H9 (cell line): ENCODE data around the gene RRP15. TPM values are rescaled to one million over a fixed set of nuclear protein-coding genes. Genes with fewer than 3 reads are reported as not detected.

ENCODE experiments used
- DNase-seq: peaks from one replicate; pipeline ENCODE4 v3.0.0-alpha.2; 2017
- H2AFZ ChIP-seq: one replicate; pipeline ENCODE4 v1.6.1; 2013; ENCODE audit warnings: mild to moderate bottlenecking, low read length, control low read depth, moderate library complexity
- H2AK5ac ChIP-seq: 2 replicates; pipeline ENCODE4 v1.6.1; 2013; ENCODE audit warnings: low read length, control low read depth, mixed read lengths; ENCODE audit not compliant: insufficient read length
- H2BK120ac ChIP-seq: one replicate; pipeline ENCODE4 v1.6.1; 2013; ENCODE audit warnings: low read depth, mild to moderate bottlenecking, low read length, control low read depth, inconsistent platforms; ENCODE audit not compliant: poor library complexity, severe bottlenecking
- H2BK12ac ChIP-seq: 2 replicates; pipeline ENCODE4 v1.6.1; 2013; ENCODE audit warnings: low read length, control low read depth, mixed read lengths, low read depth; ENCODE audit not compliant: insufficient read length
- H2BK15ac ChIP-seq: 2 replicates; pipeline ENCODE4 v1.6.1; 2013; ENCODE audit warnings: low read depth, low read length, control low read depth
- H2BK20ac ChIP-seq: one replicate; pipeline ENCODE4 v1.6.1; 2013; ENCODE audit warnings: low read depth, mild to moderate bottlenecking, low read length, control low read depth, inconsistent platforms; ENCODE audit not compliant: poor library complexity, severe bottlenecking
- H2BK5ac ChIP-seq: 2 replicates; pipeline ENCODE4 v1.6.1; 2013; ENCODE audit warnings: low read length, control low read depth, mixed read lengths; ENCODE audit not compliant: insufficient read length
- H3K14ac ChIP-seq: 2 replicates; pipeline ENCODE4 v1.6.1; 2013; ENCODE audit warnings: low read length, control low read depth; ENCODE audit not compliant: insufficient read depth
- H3K18ac ChIP-seq: 2 replicates; pipeline ENCODE4 v1.6.1; 2013; ENCODE audit warnings: low read depth, mild to moderate bottlenecking, mixed read lengths, low read length, control low read depth; ENCODE audit not compliant: insufficient read length
- H3K23ac ChIP-seq: 2 replicates; pipeline ENCODE4 v1.6.1; 2013; ENCODE audit warnings: low read length, control low read depth, mixed read lengths, low read depth; ENCODE audit not compliant: insufficient read length
- H3K23me2 ChIP-seq: 2 replicates; pipeline ENCODE4 v1.6.1; 2013; ENCODE audit warnings: low read depth, mild to moderate bottlenecking, mixed read lengths, low read length, control low read depth; ENCODE audit not compliant: insufficient read length, poor library complexity, severe bottlenecking
- H3K27ac ChIP-seq: 2 replicates; pipeline ENCODE4 v1.5.1; 2013; ENCODE audit warnings: low read length, control low read depth, mixed read lengths, low read depth; ENCODE audit not compliant: insufficient read length
- H3K27me3 ChIP-seq: 2 replicates; pipeline ENCODE4 v1.6.1; 2013; ENCODE audit warnings: low read length, control low read depth, inconsistent platforms; ENCODE audit not compliant: insufficient read depth
- H3K4ac ChIP-seq: 2 replicates; pipeline ENCODE4 v1.6.1; 2013; ENCODE audit warnings: low read depth, mild to moderate bottlenecking, control low read depth, inconsistent platforms, low read length, moderate library complexity
- H3K4me1 ChIP-seq: 2 replicates; pipeline ENCODE4 v1.6.1; 2013; ENCODE audit warnings: low read length, control low read depth, inconsistent platforms; ENCODE audit not compliant: insufficient read depth
- H3K4me2 ChIP-seq: 2 replicates; pipeline ENCODE4 v1.6.1; 2013; ENCODE audit warnings: low read length, control low read depth, mixed read lengths; ENCODE audit not compliant: insufficient read length, insufficient read depth
- H3K56ac ChIP-seq: 2 replicates; pipeline ENCODE4 v1.6.1; 2013; ENCODE audit warnings: low read depth, mild to moderate bottlenecking, mixed read lengths, low read length, control low read depth; ENCODE audit not compliant: insufficient read length
- H3K79me1 ChIP-seq: 2 replicates; pipeline ENCODE4 v1.6.1; 2013; ENCODE audit warnings: low read depth, mild to moderate bottlenecking, moderate library complexity, low read length, control low read depth, inconsistent platforms; ENCODE audit not compliant: insufficient read depth, poor library complexity, severe bottlenecking
- H3K79me2 ChIP-seq: 2 replicates; pipeline ENCODE4 v1.6.1; 2013; ENCODE audit warnings: low read length, control low read depth, inconsistent platforms; ENCODE audit not compliant: insufficient read depth
- H3K9ac ChIP-seq: 2 replicates; pipeline ENCODE4 v1.6.1; 2013; ENCODE audit warnings: low read length, control low read depth, mixed read lengths; ENCODE audit not compliant: insufficient read length; ENCODE audit errors: extremely low read depth
- H3K9me3 ChIP-seq: one replicate; pipeline ENCODE4 v1.6.1; 2013; ENCODE audit warnings: low read depth, low read length, inconsistent platforms; ENCODE audit not compliant: control insufficient read depth
- H3T11ph ChIP-seq: one replicate; pipeline ENCODE4 v1.6.1; 2013; ENCODE audit warnings: mild to moderate bottlenecking, low read length, control low read depth, inconsistent platforms
- H4K20me1 ChIP-seq: one replicate; pipeline ENCODE4 v1.6.1; 2013; ENCODE audit not compliant: control insufficient read depth, insufficient read length, insufficient read depth
- H4K5ac ChIP-seq: 2 replicates; pipeline ENCODE4 v1.6.1; 2013; ENCODE audit warnings: low read depth, mild to moderate bottlenecking, mixed read lengths, low read length, control low read depth; ENCODE audit not compliant: insufficient read length
- H4K8ac ChIP-seq: replicated peaks from 2 replicates; pipeline ENCODE4 v1.6.1; 2013; ENCODE audit warnings: low read length, control low read depth, mixed read lengths, low read depth; ENCODE audit not compliant: insufficient read length
- H4K91ac ChIP-seq: 2 replicates; pipeline ENCODE4 v1.6.1; 2013; ENCODE audit warnings: low read depth, mild to moderate bottlenecking, moderate library complexity, mixed read lengths, low read length, control low read depth; ENCODE audit not compliant: insufficient read length
- H3K27ac Mint-ChIP-seq, 3 experiments: 2 replicates in 2 of 3; 3 replicates in 1 of 3; pipeline ENCODE4 v1.8.0; 2020 to 2021; ENCODE audit warnings: mixed read lengths in 3 of 3, mild to moderate bottlenecking in 1 of 3, moderate library complexity in 1 of 3
- H3K27me3 Mint-ChIP-seq: 2 replicates; pipeline ENCODE4 v1.8.0; 2021; ENCODE audit warnings: low read depth, mild to moderate bottlenecking, moderate library complexity, mixed read lengths
- H3K36me3 Mint-ChIP-seq, 3 experiments: 2 replicates in 2 of 3; 3 replicates in 1 of 3; pipeline ENCODE4 v1.8.0; 2020 to 2021; ENCODE audit warnings: low read depth in 3 of 3, mixed read lengths in 3 of 3; ENCODE audit not compliant: insufficient read depth in 1 of 3
- H3K4me1 Mint-ChIP-seq, 2 experiments: 2 replicates each; pipeline ENCODE4 v1.8.0; 2020; ENCODE audit warnings: mixed read lengths in 2 of 2
- H3K4me3 Mint-ChIP-seq, 2 experiments: 2 replicates in 1 of 2; 3 replicates in 1 of 2; pipeline ENCODE4 v1.8.0; 2020 to 2021; ENCODE audit warnings: mild to moderate bottlenecking in 2 of 2, mixed read lengths in 2 of 2, moderate library complexity in 1 of 2
- H3K9me3 Mint-ChIP-seq, 2 experiments: 2 replicates in 1 of 2; 3 replicates in 1 of 2; pipeline ENCODE4 v1.8.0; 2020; ENCODE audit warnings: mild to moderate bottlenecking in 2 of 2, mixed read lengths in 2 of 2, moderate library complexity in 1 of 2
- WGBS: extraction: QIAGEN DNeasy Blood & Tissue Kit; methylation state at CpG from one replicate; pipeline ENCODE4 v1.1.7; 2013; ENCODE audit warnings: missing lambda C conversion rate, low lambda C conversion rate, mixed read lengths; ENCODE audit not compliant: insufficient read length; ENCODE audit errors: extremely low coverage; 5-methylcytosine and 5-hydroxymethylcytosine counted together
- total RNA-seq: library from RNA; stranded (reverse); gene quantifications from 2 replicates; pipeline ENCODE4 v1.2.1, GENCODE V29; 2021
- TF ChIP-seq, protein P1 (sequence below): fragments of 200-600 bp; sonication (generic); conservative IDR thresholded peaks from 3 replicates; pipeline ENCODE4 v1.8.0; 2021; ENCODE audit warnings: antibody characterized with exemption, mild to moderate bottlenecking

Gene RRP15
- total RNA-seq, 1 experiment from 2014 or later: 48.7 TPM

DNA sequence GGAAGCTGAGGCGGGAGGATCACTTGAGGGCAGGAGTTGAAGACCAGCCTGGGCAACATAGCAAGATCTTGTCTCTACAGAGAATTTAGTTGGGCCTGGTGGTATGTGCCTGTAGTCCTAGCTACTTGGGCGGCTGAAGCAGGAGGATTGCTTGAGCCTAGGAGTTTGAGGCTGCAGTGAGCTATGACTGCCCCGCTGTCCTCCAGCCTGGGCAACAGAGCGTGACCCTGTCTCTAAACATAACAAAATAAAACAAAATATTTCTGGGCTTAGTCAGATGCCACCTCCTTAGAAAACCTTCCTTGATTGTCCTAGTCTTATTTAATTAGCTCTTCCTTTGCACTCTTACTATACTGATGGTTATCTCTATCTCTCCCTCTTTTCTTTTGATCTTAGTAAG lies 68.6 kb downstream of the RRP15 start:
- Mint-ChIP-seq H3K27me3 (no peaks in the 10 kb centered on the region; the same call in 1 of the 2 replicates), H3K4me1 (peaks cover 11 to 17% of the 10 kb centered on the region in 2 experiments), H3K4me3 (no peak overlapping the region), H3K27ac (no peak overlapping the region; a peak in 1 of 7 replicates), H3K36me3 (no peaks in the 10 kb centered on the region), H3K9me3 (no peaks in the 10 kb centered on the region)
- H3K79me1 ChIP-seq: no peaks in the 10 kb centered on the region
- H2BK120ac ChIP-seq: no peak overlapping the region
- H3K14ac ChIP-seq: no peak overlapping the region
- no peaks in the 10 kb centered on the region for H3K9me3 ChIP-seq
- H2AFZ ChIP-seq: no peak overlapping the region
- H3T11ph ChIP-seq: no peak overlapping the region
- no peak overlapping the region for H4K8ac ChIP-seq
- no peak for DNase-seq
- H3K4me1 ChIP-seq: no peaks in the 10 kb centered on the region
- WGBS: no CpG with 5 or more reads among the region's 4 CpGs
- no peak overlapping the region for H3K4me2 ChIP-seq
- TF ChIP-seq, protein P1, sequence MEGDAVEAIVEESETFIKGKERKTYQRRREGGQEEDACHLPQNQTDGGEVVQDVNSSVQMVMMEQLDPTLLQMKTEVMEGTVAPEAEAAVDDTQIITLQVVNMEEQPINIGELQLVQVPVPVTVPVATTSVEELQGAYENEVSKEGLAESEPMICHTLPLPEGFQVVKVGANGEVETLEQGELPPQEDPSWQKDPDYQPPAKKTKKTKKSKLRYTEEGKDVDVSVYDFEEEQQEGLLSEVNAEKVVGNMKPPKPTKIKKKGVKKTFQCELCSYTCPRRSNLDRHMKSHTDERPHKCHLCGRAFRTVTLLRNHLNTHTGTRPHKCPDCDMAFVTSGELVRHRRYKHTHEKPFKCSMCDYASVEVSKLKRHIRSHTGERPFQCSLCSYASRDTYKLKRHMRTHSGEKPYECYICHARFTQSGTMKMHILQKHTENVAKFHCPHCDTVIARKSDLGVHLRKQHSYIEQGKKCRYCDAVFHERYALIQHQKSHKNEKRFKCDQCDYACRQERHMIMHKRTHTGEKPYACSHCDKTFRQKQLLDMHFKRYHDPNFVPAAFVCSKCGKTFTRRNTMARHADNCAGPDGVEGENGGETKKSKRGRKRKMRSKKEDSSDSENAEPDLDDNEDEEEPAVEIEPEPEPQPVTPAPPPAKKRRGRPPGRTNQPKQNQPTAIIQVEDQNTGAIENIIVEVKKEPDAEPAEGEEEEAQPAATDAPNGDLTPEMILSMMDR: no peak
- H3K79me2 ChIP-seq: no peaks in the 10 kb centered on the region
- H3K4ac ChIP-seq: no peak overlapping the region
- H3K23me2 ChIP-seq: no peaks in the 10 kb centered on the region
- no peaks in the 10 kb centered on the region for H3K27me3 ChIP-seq
- H2BK12ac ChIP-seq: no peak overlapping the region
- H2AK5ac ChIP-seq: no peak overlapping the region
- H4K20me1 ChIP-seq: no peaks in the 10 kb centered on the region
- no peak overlapping the region for H3K23ac ChIP-seq
- H3K18ac ChIP-seq: no peak overlapping the region
- no peak overlapping the region for H4K5ac ChIP-seq
- H3K9ac ChIP-seq: no peak overlapping the region
- no peak overlapping the region for H4K91ac ChIP-seq
- H2BK5ac ChIP-seq: no peak overlapping the region
- no peak overlapping the region for H2BK15ac ChIP-seq
- no peak overlapping the region for H2BK20ac ChIP-seq
- no peak overlapping the region for H3K56ac ChIP-seq
- H3K27ac ChIP-seq: no peak overlapping the region
